Panc1 (cell line): Measurements from ENCODE around the gene TCF25. TPM values are rescaled to one million over a fixed set of nuclear protein-coding genes. Genes with fewer than 3 reads are reported as not detected.
A peak's percentile ranks its signal among the peaks of the same experiment; 100 is the strongest.

Experiments
- ATAC-seq: fragments of 200-7000 bp; cut with Tn5 transposase; 2 replicates; pipeline ENCODE4 v1.9.1; 2020; ENCODE audit warnings: mild to moderate bottlenecking, moderate library complexity
- BruUV-seq: library from RNA; stranded (reverse); fragments of 400-500 nt; replicated peaks from 2 replicates; lab custom pipeline; 2021; lab: Mats Ljungman, UMichigan
- CTCF ChIA-PET: fragments of 300-600 bp; sonication (Branson Sonifier 250); formaldehyde crosslinking; loops from one replicate; lab custom pipeline; 2022; ENCODE audit warnings: antibody characterized with exemption; lab: Charles Lee
- POLR2A ChIA-PET: fragments of 300-600 bp; sonication (Branson Sonifier 250); formaldehyde crosslinking; loops from one replicate; lab custom pipeline; 2022; ENCODE audit warnings: antibody characterized with exemption; lab: Charles Lee
- DNase-seq: peaks from one replicate; pipeline ENCODE4 v3.0.0-alpha.2; 2010; ENCODE audit warnings: low read depth, low spot score
- H3K27ac ChIP-seq: 2 replicates; pipeline ENCODE4 v1.5.1; 2011; ENCODE audit warnings: mild to moderate bottlenecking, low read length, inconsistent platforms
- H3K27me3 ChIP-seq: fragments of 200-500 bp; sonication (Bioruptor generic); 2 replicates; pipeline ENCODE4 v1.6.0; 2014; ENCODE audit warnings: low read length, inconsistent platforms; ENCODE audit not compliant: control insufficient read depth, insufficient read depth
- H3K36me3 ChIP-seq: fragments of 200-500 bp; sonication (Bioruptor generic); 2 replicates; pipeline ENCODE4 v1.5.1; 2014; ENCODE audit warnings: inconsistent platforms, mild to moderate bottlenecking, low read length, moderate library complexity; ENCODE audit not compliant: control insufficient read depth, insufficient read depth
- H3K4me1 ChIP-seq: 2 replicates; pipeline ENCODE4 v1.5.1; 2011; ENCODE audit warnings: inconsistent platforms, mild to moderate bottlenecking, low read length, moderate library complexity; ENCODE audit not compliant: control insufficient read depth, insufficient read depth
- H3K4me3 ChIP-seq, 2 experiments: 2 replicates each; pipeline ENCODE4 v1.5.1; 2011 to 2012; ENCODE audit warnings: low read depth in 2 of 2, low read length in 2 of 2, mild to moderate bottlenecking in 2 of 2, inconsistent platforms in 1 of 2, moderate library complexity in 1 of 2
- H3K9me3 ChIP-seq: fragments of 200-500 bp; sonication (Bioruptor generic); 2 replicates; pipeline ENCODE4 v1.5.1; 2014; ENCODE audit warnings: low read depth, mild to moderate bottlenecking, inconsistent platforms, low read length, moderate library complexity; ENCODE audit not compliant: control insufficient read depth, insufficient read depth
- CTCF ChIP-seq: fragments of 450-650 bp; IDR thresholded peaks from 2 replicates; pipeline ENCODE4 v1.5.1; 2017; ENCODE audit warnings: mild to moderate bottlenecking
- POLR2AphosphoS5 ChIP-seq: IDR thresholded peaks from 2 replicates; pipeline ENCODE4 v1.6.1; 2012; ENCODE audit warnings: mild to moderate bottlenecking, low read depth, low read length, moderate library complexity
- REST ChIP-seq, 2 experiments: IDR thresholded peaks; 2 replicates each; pipeline ENCODE4 v1.6.1; 2011 to 2012; ENCODE audit warnings: low read depth in 2 of 2, control low read depth in 1 of 2, low read length in 1 of 2, mild to moderate bottlenecking in 1 of 2, moderate library complexity in 1 of 2; ENCODE audit not compliant: insufficient read depth in 1 of 2
- SIN3A ChIP-seq: IDR thresholded peaks from 2 replicates; pipeline ENCODE4 v1.6.1; 2012; ENCODE audit warnings: low read depth, mild to moderate bottlenecking, low read length, moderate library complexity, borderline replicate concordance; ENCODE audit not compliant: insufficient read depth
- TCF7L2 ChIP-seq: IDR thresholded peaks from 2 replicates; pipeline ENCODE4 v1.6.1; 2011; ENCODE audit warnings: mild to moderate bottlenecking, low read depth, low read length, inconsistent platforms
- in situ Hi-C: cut with HindIII; loops from 2 replicates; pipeline ENCODE4 v1.10.0; 2016; ENCODE audit warnings: low sequenced_read_pairs, low pct_unique_long_range_greater_than_20kb
- intact Hi-C: fragments of 100-400 bp; cut with micrococcal nuclease; formaldehyde crosslinking; loops from one replicate; pipeline ENCODE4 v1.10.0; 2022; ENCODE audit not compliant: unreplicated experiment
- total RNA-seq: library from RNA; stranded (reverse); gene quantifications from one replicate; pipeline ENCODE4 v1.2.1, GENCODE V29; 2021; ENCODE audit not compliant: unreplicated experiment

TCF25 gene
- total RNA-seq, 1 experiment from 2014 or later, result 144 TPM

GRCh38 chr16:89869911-89870310 lies 3.5 kb upstream of the TCF25 start:
- TF ChIP-seq SIN3A, result no peak
- DNase-seq, result no peak
- ATAC-seq, result no peak
- Histone ChIP-seq H3K9me3 (no peaks in the 10 kb centered on the region), H3K36me3 (no peaks in the 10 kb centered on the region; the same call in 1 of the 2 replicates), H3K4me1 (peaks cover 2% of the 10 kb centered on the region; the same call in 1 of the 2 replicates), H3K27me3 (no peaks in the 10 kb centered on the region), H3K4me3 (no peak overlapping the region), H3K27ac (no peak overlapping the region)
- POLR2A ChIA-PET, result no interaction called here
- no TSS peak for BruUV-seq
- intact Hi-C loops (loop anchor here (10.0 kb wide), 1 partner anchor 115 kb away; no protein-coding TSS in a partner anchor), in situ Hi-C loops (no loop called here)
- CTCF ChIA-PET, result interaction anchor here (0.7 kb wide), 1 partner anchor 81 kb away, joined by 3 read pairs; no protein-coding TSS in a partner anchor

- no peak overlapping the region for H3K4me3 ChIP-seq
- no peaks in the 10 kb centered on the region for H3K27me3 ChIP-seq
- POLR2A ChIA-PET, result interaction anchor here (0.7 kb wide), 1 partner anchor 63 kb away, joined by 4 read pairs; no protein-coding TSS in a partner anchor
- ATAC-seq (no peak), DNase-seq (no peak)
- intact Hi-C loops, result no loop called here
- no peaks in the 10 kb centered on the region; the same call in 1 of the 2 replicates for H3K36me3 ChIP-seq
- no TSS peak for BruUV-seq
- in situ Hi-C loops, result no loop called here
- TF ChIP-seq POLR2AphosphoS5 (no peak), TCF7L2 (no peak), SIN3A (no peak), REST (IDR thresholded peaks at IDR 0.05; ENCODE audit: insufficient read depth in 1 of 2, low read depth in 2 of 2, low read length in 1 of 2) (no peak), CTCF (no peak)
- no peak overlapping the region for H3K27ac ChIP-seq
- no peaks in the 10 kb centered on the region for H3K9me3 ChIP-seq
- peaks cover 3% of the 10 kb centered on the region; the same call in 1 of the 2 replicates for H3K4me1 ChIP-seq
- CTCF ChIA-PET, result no interaction called here
Measured at GRCh38 chr16:89870440-89870839, 3.0 kb upstream of the TCF25 start.

- in situ Hi-C loops (no loop called here), intact Hi-C loops (no loop called here)
- ChIA-PET CTCF (no interaction called here), POLR2A (no interaction called here)
- Histone ChIP-seq H3K27me3 (no peaks in the 10 kb centered on the region), H3K27ac (no peak overlapping the region), H3K36me3 (peaks cover 4% of the 10 kb centered on the region), H3K4me3 (no peak overlapping the region), H3K4me1 (peaks cover 3% of the 10 kb centered on the region; the same call in 1 of the 2 replicates), H3K9me3 (no peaks in the 10 kb centered on the region)
- TF ChIP-seq CTCF (no peak), SIN3A (no peak), TCF7L2 (no peak), REST (IDR thresholded peaks at IDR 0.05; ENCODE audit: insufficient read depth in 1 of 2, low read depth in 2 of 2, low read length in 1 of 2) (no peak), POLR2AphosphoS5 (no peak)
- ATAC-seq (no peak), DNase-seq (no peak)
- TSS peak; percentile 85 for BruUV-seq
Measured at GRCh38 chr16:89871895-89872294, 1.5 kb upstream of the TCF25 start.
